ENCODE results near the gene USP33.

- TF ChIP-seq POLR2AphosphoS5 (IDR thresholded peaks at IDR 0.05) = no peak
- TF ChIP-seq CTCF (IDR thresholded peaks at IDR 0.05) = no peak
- TF ChIP-seq POLR2A (IDR thresholded peaks at IDR 0.05) = no peak
Observed at GRCh38 chr1:77796695-77797405, 37.2 kb upstream of the USP33 start.

Data from suprapubic skin (tissue), 4 donors.